SU-DHL-6 (cell line): ENCODE measurements around the gene PLXNB1.

Experiments used
- EZH2phosphoT487 ChIP-seq: fragments of 200-600 bp; sonication (generic), shearing (Covaris generic); conservative IDR thresholded peaks from 2 replicates; pipeline ENCODE4 v1.6.1; 2018; ENCODE audit warnings: mild to moderate bottlenecking, antibody characterized with exemption, low read length, moderate library complexity, mixed read lengths
- TF ChIP-seq, protein P1 (sequence below): fragments of 200-600 bp; sonication (generic); IDR thresholded peaks from one replicate; pipeline ENCODE4 v1.5.1; 2017; ENCODE audit warnings: antibody characterized with exemption, mild to moderate bottlenecking, low read length, moderate library complexity; ENCODE audit not compliant: insufficient read depth, poor library complexity, severe bottlenecking

- no peak for TF ChIP-seq EZH2phosphoT487
- TF ChIP-seq, protein P1, sequence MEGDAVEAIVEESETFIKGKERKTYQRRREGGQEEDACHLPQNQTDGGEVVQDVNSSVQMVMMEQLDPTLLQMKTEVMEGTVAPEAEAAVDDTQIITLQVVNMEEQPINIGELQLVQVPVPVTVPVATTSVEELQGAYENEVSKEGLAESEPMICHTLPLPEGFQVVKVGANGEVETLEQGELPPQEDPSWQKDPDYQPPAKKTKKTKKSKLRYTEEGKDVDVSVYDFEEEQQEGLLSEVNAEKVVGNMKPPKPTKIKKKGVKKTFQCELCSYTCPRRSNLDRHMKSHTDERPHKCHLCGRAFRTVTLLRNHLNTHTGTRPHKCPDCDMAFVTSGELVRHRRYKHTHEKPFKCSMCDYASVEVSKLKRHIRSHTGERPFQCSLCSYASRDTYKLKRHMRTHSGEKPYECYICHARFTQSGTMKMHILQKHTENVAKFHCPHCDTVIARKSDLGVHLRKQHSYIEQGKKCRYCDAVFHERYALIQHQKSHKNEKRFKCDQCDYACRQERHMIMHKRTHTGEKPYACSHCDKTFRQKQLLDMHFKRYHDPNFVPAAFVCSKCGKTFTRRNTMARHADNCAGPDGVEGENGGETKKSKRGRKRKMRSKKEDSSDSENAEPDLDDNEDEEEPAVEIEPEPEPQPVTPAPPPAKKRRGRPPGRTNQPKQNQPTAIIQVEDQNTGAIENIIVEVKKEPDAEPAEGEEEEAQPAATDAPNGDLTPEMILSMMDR = no peak
Observed at GRCh38 chr3:48470286-48470685, 40.4 kb upstream of the PLXNB1 start.
